PC-9 (cell line): ENCODE measurements around the gene CDCA5.

Source experiments
- CTCF ChIP-seq: fragments of 200-600 bp; sonication (generic); conservative IDR thresholded peaks from 2 replicates; pipeline ENCODE4 v1.6.1; 2017; ENCODE audit warnings: mixed run types, antibody characterized with exemption, mild to moderate bottlenecking, moderate library complexity
- EZH2 ChIP-seq: fragments of 200-600 bp; sonication (generic); IDR thresholded peaks from 2 replicates; pipeline ENCODE4 v1.8.0; 2017; ENCODE audit warnings: antibody characterized with exemption, low read depth

- TF ChIP-seq CTCF: no peak
- TF ChIP-seq EZH2: no peak
Observed at GRCh38 chr11:65130631-65131416, 47.0 kb upstream of the CDCA5 start.
